K562 (cell line): ENCODE results near the gene ECHDC1. TPM values are rescaled to one million over a fixed set of nuclear protein-coding genes. Genes with fewer than 3 reads are reported as not detected.

Experiments
- BMI1 ChIP-seq: fragments of 150-350 bp; IDR thresholded peaks from 2 replicates; pipeline ENCODE4 v1.6.1; 2014; ENCODE audit warnings: low read length
- CAMTA2 ChIP-seq: fragments of 250-450 bp; sonication (Bioruptor Pico); conservative IDR thresholded peaks from 2 replicates; pipeline ENCODE4 v1.5.1; 2022
- CCAR2 ChIP-seq: fragments of 200-400 bp; formaldehyde crosslinking; IDR thresholded peaks from 2 replicates; pipeline ENCODE4 v1.6.1; 2017; ENCODE audit warnings: mild to moderate bottlenecking, low read depth, low read length
- DPF2 ChIP-seq: fragments of 450-650 bp; IDR thresholded peaks from 2 replicates; pipeline ENCODE4 v1.6.1; 2016
- EHMT2 ChIP-seq: fragments of 450-650 bp; IDR thresholded peaks from 2 replicates; pipeline ENCODE4 v1.6.1; 2018; ENCODE audit warnings: antibody characterized with exemption
- FOXJ2 ChIP-seq: fragments of 200-800 bp; sonication (Bioruptor generic); IDR thresholded peaks from 2 replicates; pipeline ENCODE4 v1.6.1; 2016; ENCODE audit warnings: missing genetic modification characterization, missing compliant biosample characterization
- GABPB2 ChIP-seq: fragments of 250-450 bp; sonication (Bioruptor Pico); conservative IDR thresholded peaks from 2 replicates; pipeline ENCODE4 v1.5.1; 2021; ENCODE audit warnings: mild to moderate bottlenecking
- GTF2B ChIP-seq: IDR thresholded peaks from 2 replicates; pipeline ENCODE4 v1.6.1; 2011; ENCODE audit not compliant: insufficient read length; ENCODE audit errors: extremely low read depth
- IFI16 ChIP-seq: fragments of 250-450 bp; sonication (Bioruptor Pico); IDR thresholded peaks from 2 replicates; pipeline ENCODE4 v2.1.2; 2022; ENCODE audit warnings: mild to moderate bottlenecking, inconsistent platforms
- JUND ChIP-seq, 2 experiments: IDR thresholded peaks; 2 replicates in 1 of 2; 3 replicates in 1 of 2; pipeline ENCODE4 v1.6.1; 2011; ENCODE audit warnings: borderline replicate concordance in 2 of 2, low read depth in 2 of 2, low read length in 2 of 2, improper control_type of control experiment in 1 of 2, missing biosample characterization in 1 of 2, missing genetic modification characterization in 1 of 2, missing genetic modification reagents in 1 of 2
- MBD1 ChIP-seq: fragments of 250-450 bp; sonication (Bioruptor Pico); IDR thresholded peaks from 2 replicates; pipeline ENCODE4 v1.8.0; 2022; ENCODE audit warnings: inconsistent platforms
- MEF2D ChIP-seq: conservative IDR thresholded peaks from 2 replicates; pipeline ENCODE4 v1.6.1; 2016; ENCODE audit warnings: low read depth, missing genetic modification characterization, missing compliant biosample characterization
- SMARCA4 ChIP-seq: fragments of 450-650 bp; IDR thresholded peaks from 2 replicates; pipeline ENCODE4 v1.6.1; 2016
- SP1 ChIP-seq: sonication (generic); formaldehyde crosslinking; IDR thresholded peaks from 2 replicates; pipeline ENCODE4 v1.8.1; 2022; ENCODE audit warnings: mild to moderate bottlenecking, missing genetic modification reagents
- TBP ChIP-seq: optimal IDR thresholded peaks from 2 replicates; pipeline ENCODE3; 2011; ENCODE audit warnings: low read depth, low read length, improper control_type of control experiment
- TCF3 ChIP-seq: sonication (generic); formaldehyde crosslinking; IDR thresholded peaks from 2 replicates; pipeline ENCODE4 v1.4.0; 2020; ENCODE audit warnings: mild to moderate bottlenecking, missing genetic modification reagents
- TEAD4 ChIP-seq, 2 experiments: sonication (generic) in 1 of 2; formaldehyde crosslinking in 1 of 2; IDR thresholded peaks; 2 replicates each; pipeline versions ENCODE4 v1.6.1 to v1.8.0; 2012 to 2022; ENCODE audit warnings: borderline replicate concordance in 1 of 2, inconsistent platforms in 1 of 2, low read length in 1 of 2, mild to moderate bottlenecking in 1 of 2, missing genetic modification reagents in 1 of 2
- THRAP3 ChIP-seq: fragments of 450-650 bp; IDR thresholded peaks from 2 replicates; pipeline ENCODE4 v1.6.1; 2016; ENCODE audit warnings: mild to moderate bottlenecking, inconsistent platforms, borderline replicate concordance
- ZNF184 ChIP-seq: sonication (generic); formaldehyde crosslinking; IDR thresholded peaks from 2 replicates; pipeline ENCODE4 v1.5.0; 2020; ENCODE audit warnings: missing genetic modification reagents
- ZNF24 ChIP-seq: fragments of 450-650 bp; IDR thresholded peaks from 2 replicates; pipeline ENCODE4 v1.6.1; 2016
- ZNF583 ChIP-seq: fragments of 250-450 bp; sonication (Bioruptor Pico); IDR thresholded peaks from 2 replicates; pipeline ENCODE4 v1.4.0; 2020
- ZSCAN29 ChIP-seq: fragments of 450-650 bp; IDR thresholded peaks from 2 replicates; pipeline ENCODE4 v1.6.1; 2017
- polyA plus RNA-seq, 8 experiments: library from polyadenylated mRNA; depleted of rRNA in 4 of 8; stranded (reverse) in 5 of 8; unstranded in 3 of 8; fragments of >200 nt; fragmentation: Nextera tagmentation in 2 of 8; fragmentation: Illumina TruSeq in 1 of 8; extraction: Ambion mirVana in 2 of 8; extraction: Trizol in 1 of 8; gene quantifications; 2 replicates each; pipeline versions ENCODE4 v1.2.1 to v1.2.3, GENCODE V29; 2011 to 2014; ENCODE audit warnings: inconsistent platforms in 1 of 8, missing spikeins in 1 of 8
- total RNA-seq, 7 experiments: library from RNA; depleted of rRNA in 6 of 7; stranded (reverse); fragments of >200 nt in 6 of 7; fragmentation: Illumina TruSeq in 2 of 7; extraction: Trizol in 2 of 7; gene quantifications; 2 replicates each; pipeline versions ENCODE4 v1.2.1 to v1.2.3, GENCODE V29; 2011 to 2021; ENCODE audit warnings: low replicate concordance in 1 of 7
- TF ChIP-seq, protein P1 (sequence below): fragments of 150-350 bp; conservative IDR thresholded peaks from 2 replicates; pipeline ENCODE4 v1.6.1; 2014; ENCODE audit warnings: low read length
- TF ChIP-seq, protein P2 (sequence below), 2 experiments: fragments of 450-650 bp; IDR thresholded peaks; 2 replicates each; pipeline ENCODE4 v1.6.1; 2016

ECHDC1 gene
- total and polyA plus RNA-seq, 9 of the 15 experiments (the other 6 are each of a cell fraction or from before 2014, with no cell fraction given), result 58.0 to 105 (median 78.6) TPM

DNA sequence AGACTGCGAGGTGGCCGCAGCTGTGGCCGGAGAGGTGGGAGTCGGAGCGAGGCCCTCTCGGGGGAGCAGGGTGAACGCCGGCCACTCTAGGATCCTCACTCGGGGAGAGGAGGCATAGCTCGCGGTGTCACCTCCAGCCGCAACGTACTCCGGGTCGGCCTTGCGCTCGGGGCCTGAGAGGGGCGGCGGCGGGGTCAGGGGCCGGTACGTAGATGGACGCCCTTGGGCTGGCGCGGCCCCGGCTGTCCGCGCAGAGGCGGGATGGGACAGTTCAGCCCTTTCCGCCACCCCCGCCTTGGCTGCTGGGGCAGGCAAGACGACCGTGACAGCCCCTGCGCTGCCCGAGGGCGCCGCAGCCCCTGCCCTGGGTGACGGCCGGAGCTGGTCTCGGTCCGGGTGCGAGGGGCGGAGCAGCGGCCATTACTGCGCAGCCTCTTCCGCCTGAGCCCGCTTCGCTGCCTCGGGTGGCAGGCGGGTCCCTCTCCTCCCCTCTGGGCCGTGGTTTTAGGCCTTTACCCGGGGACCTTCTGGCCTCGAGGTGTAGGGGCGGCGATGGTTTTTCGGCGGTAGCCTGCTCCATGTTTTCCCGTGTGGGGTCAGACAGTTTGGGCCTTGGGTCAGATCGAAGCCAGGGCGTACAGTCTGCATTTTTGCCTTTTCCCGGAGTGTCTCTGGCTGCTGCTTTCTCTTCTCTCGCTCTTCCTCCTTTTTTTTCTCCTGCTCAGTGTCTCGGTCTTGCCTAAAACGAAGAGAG is 76.3 kb downstream of the ECHDC1 start (continued):
- TF ChIP-seq, protein P1, sequence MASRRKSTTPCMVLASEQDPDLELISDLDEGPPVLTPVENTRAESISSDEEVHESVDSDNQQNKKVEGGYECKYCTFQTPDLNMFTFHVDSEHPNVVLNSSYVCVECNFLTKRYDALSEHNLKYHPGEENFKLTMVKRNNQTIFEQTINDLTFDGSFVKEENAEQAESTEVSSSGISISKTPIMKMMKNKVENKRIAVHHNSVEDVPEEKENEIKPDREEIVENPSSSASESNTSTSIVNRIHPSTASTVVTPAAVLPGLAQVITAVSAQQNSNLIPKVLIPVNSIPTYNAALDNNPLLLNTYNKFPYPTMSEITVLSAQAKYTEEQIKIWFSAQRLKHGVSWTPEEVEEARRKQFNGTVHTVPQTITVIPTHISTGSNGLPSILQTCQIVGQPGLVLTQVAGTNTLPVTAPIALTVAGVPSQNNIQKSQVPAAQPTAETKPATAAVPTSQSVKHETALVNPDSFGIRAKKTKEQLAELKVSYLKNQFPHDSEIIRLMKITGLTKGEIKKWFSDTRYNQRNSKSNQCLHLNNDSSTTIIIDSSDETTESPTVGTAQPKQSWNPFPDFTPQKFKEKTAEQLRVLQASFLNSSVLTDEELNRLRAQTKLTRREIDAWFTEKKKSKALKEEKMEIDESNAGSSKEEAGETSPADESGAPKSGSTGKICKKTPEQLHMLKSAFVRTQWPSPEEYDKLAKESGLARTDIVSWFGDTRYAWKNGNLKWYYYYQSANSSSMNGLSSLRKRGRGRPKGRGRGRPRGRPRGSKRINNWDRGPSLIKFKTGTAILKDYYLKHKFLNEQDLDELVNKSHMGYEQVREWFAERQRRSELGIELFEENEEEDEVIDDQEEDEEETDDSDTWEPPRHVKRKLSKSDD, result no peak
- TF ChIP-seq ZNF583, result no peak
- TF ChIP-seq BMI1, result no peak
- TF ChIP-seq EHMT2, result no peak
- no peak for TF ChIP-seq IFI16
- TF ChIP-seq ZNF24, result 0 out of 2 replicates have a peak, but pooled peaks have one; percentile 28
- TF ChIP-seq FOXJ2, result no peak
- no peak for TF ChIP-seq CCAR2
- TF ChIP-seq DPF2, result peak; percentile 13; the same call in 1 of the 2 replicates
- TF ChIP-seq CAMTA2 (CRISPR knock-in tag), result no peak
- no peak for TF ChIP-seq MBD1
- no peak; the same call in 1 of the 2 replicates for TF ChIP-seq TCF3 (CRISPR knock-in tag)
- TF ChIP-seq JUND (IDR thresholded peaks at IDR 0.05; ENCODE audit: borderline replicate concordance, low read depth, low read length), result no peak
- TF ChIP-seq JUND (tag; IDR thresholded peaks at IDR 0.05; ENCODE audit: borderline replicate concordance, low read depth, low read length), result no peak
- no peak for TF ChIP-seq TEAD4 (IDR thresholded peaks at IDR 0.05; ENCODE audit: low read length)
- TF ChIP-seq TEAD4 (CRISPR knock-in tag; IDR thresholded peaks at IDR 0.05; ENCODE audit: borderline replicate concordance), result no peak
- TF ChIP-seq GABPB2 (CRISPR knock-in tag), result no peak
- TF ChIP-seq MEF2D (tag), result no peak
- TF ChIP-seq, protein P2, sequence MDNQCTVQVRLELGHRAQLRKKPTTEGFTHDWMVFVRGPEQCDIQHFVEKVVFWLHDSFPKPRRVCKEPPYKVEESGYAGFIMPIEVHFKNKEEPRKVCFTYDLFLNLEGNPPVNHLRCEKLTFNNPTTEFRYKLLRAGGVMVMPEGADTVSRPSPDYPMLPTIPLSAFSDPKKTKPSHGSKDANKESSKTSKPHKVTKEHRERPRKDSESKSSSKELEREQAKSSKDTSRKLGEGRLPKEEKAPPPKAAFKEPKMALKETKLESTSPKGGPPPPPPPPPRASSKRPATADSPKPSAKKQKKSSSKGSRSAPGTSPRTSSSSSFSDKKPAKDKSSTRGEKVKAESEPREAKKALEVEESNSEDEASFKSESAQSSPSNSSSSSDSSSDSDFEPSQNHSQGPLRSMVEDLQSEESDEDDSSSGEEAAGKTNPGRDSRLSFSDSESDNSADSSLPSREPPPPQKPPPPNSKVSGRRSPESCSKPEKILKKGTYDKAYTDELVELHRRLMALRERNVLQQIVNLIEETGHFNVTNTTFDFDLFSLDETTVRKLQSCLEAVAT (IDR thresholded peaks at IDR 0.05), result no peak; a peak in 1 of 4 replicates
- no peak for TF ChIP-seq ZNF184 (CRISPR knock-in tag)
- TF ChIP-seq SP1, result no peak; the same call in none of the 2 replicates
- no peak for TF ChIP-seq THRAP3
- no peak for TF ChIP-seq SMARCA4
- TF ChIP-seq TBP, result no peak
- TF ChIP-seq ZSCAN29, result no peak
- TF ChIP-seq GTF2B, result no peak
